H1 (cell line): ENCODE results near the gene SCO2. TPM values are rescaled to one million over a fixed set of nuclear protein-coding genes. Genes with fewer than 3 reads are reported as not detected.

Experiments
- CBX8 ChIP-seq: fragments of 300-800, 300-1000 bp; sonication (generic); IDR thresholded peaks from 2 replicates; pipeline ENCODE4 v1.7.1; 2016; ENCODE audit warnings: low read depth, low read length, borderline replicate concordance
- KDM5A ChIP-seq: fragments of 200-600 bp; IDR thresholded peaks from 2 replicates; pipeline ENCODE4 v1.7.1; 2012; ENCODE audit warnings: mild to moderate bottlenecking, low read length, inconsistent platforms, mixed read lengths
- RFX5 ChIP-seq: IDR thresholded peaks from 2 replicates; pipeline ENCODE4 v1.6.1; 2011; ENCODE audit warnings: low read depth, low read length, improper control_type of control experiment, borderline replicate concordance
- SAP30 ChIP-seq: fragments of 300-600 bp; sonication (generic); IDR thresholded peaks from 2 replicates; pipeline ENCODE4 v1.7.1; 2012; ENCODE audit warnings: low read length, moderate library complexity, mild to moderate bottlenecking, inconsistent platforms; ENCODE audit not compliant: insufficient read depth, insufficient replicate concordance
- TAF7 ChIP-seq: optimal IDR thresholded peaks from 2 replicates; pipeline ENCODE3; 2011; ENCODE audit warnings: low read depth, mild to moderate bottlenecking, inconsistent platforms, low read length, moderate library complexity, borderline replicate concordance
- polyA plus RNA-seq, 7 experiments: library from polyadenylated mRNA; depleted of rRNA in 3 of 7; stranded (reverse) in 5 of 7; unstranded in 2 of 7; fragments of >200 nt in 5 of 7; fragments of 200-250 nt in 2 of 7; gene quantifications; 1 replicate in 5 of 7; 2 replicates in 1 of 7; 4 replicates in 1 of 7; pipeline versions ENCODE4 v1.2.1 to v1.2.3, GENCODE V29; 2011 to 2013; ENCODE audit warnings: missing spikeins in 2 of 7, mixed read lengths in 2 of 7
- total RNA-seq: library from RNA; stranded (reverse); fragmentation: NEBNext Ultra II Directional; extraction: Animal tissue kit (Norgen Biotek cat#: 25700); gene quantifications from 2 replicates; pipeline ENCODE4 v1.2.1, GENCODE V29; 2021

Gene SCO2
- total and polyA plus RNA-seq, 2 of the 8 experiments (the other 6 are each of a cell fraction or from before 2014, with no cell fraction given): 2.0 TPM; not detected in 1

DNA sequence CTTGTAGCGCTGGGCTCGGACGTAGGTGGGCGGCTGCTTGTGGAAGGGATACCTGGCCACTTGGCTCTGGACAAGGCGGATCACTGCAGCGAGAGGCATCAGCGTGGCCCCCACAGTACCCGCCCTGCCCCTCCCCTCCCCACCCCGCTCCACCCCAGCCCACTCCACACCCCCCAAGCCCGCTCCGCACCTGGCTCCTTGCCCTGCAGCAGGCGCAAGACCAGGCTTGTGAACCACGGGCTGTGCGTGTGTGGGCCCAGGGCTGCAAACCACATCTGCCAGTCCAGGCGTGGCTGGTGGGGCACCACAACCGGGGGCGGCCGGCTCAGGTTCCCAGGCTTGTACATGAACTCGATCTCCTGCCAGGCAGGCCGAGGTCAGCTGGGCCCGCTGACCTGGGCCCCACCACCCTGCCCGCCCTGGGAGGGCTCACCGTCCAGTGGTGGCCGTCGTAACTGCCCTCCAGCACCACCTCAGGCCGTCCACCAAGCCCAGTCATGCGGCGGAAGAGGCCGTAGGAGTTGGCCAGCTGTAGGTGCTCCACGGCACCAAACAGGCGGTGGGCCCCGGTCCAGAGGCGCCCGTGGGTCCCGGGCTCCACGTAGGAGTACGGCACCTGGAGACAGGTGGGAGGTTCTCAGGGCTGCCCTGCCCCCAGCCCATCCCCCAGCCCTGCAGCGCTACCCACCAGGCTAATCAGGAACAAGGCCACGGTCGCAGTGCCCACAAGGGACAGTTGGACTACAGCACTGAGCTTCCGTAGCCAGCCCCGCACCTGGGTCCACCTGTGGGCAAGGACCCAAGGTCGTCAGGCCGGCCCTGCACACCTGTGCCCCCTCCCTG, 20.8 kb downstream of the SCO2 start (continued):
- no peak for TF ChIP-seq RFX5
- no peak for TF ChIP-seq KDM5A
- TF ChIP-seq TAF7: no peak
- TF ChIP-seq SAP30: no peak
- TF ChIP-seq CBX8: no peak
